ENCODE data around the gene RGSL1.
A peak's percentile ranks its signal among the peaks of the same experiment; 100 is the strongest.

The RGSL1 gene

DNA sequence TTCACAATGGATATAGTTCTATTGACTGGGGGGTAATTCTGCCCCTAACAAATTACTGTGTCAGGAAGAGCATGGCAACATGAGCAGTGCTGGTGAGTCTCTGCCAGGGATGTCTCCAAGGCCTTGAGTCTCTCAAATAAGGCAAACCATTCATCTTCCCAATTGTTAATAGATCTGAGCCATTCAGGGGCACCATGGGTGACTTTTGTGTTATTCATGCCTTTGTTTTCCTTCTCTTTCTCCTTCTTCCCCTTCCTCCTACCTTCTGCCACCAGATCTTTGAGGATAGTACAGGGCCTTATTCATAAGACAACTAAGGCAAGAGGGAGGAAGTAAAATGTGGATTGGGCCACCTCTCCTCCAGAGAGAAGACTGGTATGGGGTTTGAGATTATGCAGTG is at the start of gene RGSL1:
Gene RGSL1, plus strand, starts transcription at position 60 of the 400 bp plus-strand sequence. Its CDS starts 20 bp downstream, at position 80.
- DNase-seq, result no peak

DNA sequence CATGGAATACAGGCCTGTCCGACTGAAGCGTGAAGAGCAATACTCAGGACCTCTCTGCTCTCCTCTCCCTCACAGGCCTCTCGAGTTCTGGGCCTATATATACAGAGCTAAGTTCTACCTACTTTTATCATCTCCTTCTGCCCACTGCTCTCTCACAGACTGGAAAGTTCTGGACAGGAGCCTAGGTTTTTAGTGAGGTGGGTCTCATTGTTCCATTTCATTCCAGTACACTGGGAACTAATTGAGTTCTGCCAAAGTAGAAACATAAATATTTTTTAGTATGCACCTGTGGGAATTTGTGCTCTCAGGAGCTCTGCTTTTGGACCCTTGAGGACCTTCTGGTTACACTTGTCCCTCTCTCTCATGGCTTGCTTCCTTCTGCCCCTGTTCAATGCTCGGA is 49.4 kb upstream of the RGSL1 start, which contains the start of gene TEDDM1:
Gene TEDDM1, minus strand, starts transcription at position 101 of the 400 bp plus-strand sequence. CDS start 182 bp downstream, outside the sequence.
- DNase-seq, result no peak

DNA sequence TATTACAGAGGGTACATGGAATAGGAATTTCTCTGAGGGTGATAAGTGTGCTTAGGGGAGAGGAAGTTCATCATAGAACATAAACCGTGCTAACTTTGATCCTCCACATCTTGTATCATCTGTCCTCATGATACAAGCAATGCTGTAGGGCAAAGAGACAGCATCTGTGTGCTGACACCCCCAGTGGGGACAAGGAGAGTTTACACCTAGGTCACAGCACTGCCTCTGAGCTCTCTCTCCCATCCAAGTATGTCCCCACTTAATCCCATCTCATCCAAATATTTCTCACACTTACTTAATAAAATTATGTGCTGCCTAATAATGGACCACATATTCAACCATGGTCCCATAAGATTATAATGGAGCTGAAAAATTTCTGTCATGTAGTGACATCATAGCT is 45.2 kb upstream of the RGSL1 start:
- DNase-seq, result no peak

DNA sequence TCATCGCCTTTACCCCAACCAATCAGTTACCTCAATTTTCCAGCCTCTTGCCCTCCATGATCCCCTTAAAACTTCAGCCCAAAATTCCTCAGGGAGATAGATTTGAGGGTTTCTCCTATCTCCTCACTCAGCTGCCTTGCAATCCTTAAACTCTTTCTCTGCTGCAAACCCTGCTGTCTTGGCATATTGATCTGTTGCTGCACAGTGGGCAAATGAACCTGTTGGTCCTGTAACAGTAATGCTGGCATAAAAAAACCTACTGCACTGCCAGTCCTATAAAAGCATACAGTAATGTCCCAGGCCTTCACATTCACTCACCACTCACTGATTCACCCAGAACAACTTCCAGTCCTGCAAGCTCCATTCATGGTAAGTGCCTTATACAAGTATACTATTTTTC is 44.4 kb upstream of the RGSL1 start:
- no peak for DNase-seq

DNA sequence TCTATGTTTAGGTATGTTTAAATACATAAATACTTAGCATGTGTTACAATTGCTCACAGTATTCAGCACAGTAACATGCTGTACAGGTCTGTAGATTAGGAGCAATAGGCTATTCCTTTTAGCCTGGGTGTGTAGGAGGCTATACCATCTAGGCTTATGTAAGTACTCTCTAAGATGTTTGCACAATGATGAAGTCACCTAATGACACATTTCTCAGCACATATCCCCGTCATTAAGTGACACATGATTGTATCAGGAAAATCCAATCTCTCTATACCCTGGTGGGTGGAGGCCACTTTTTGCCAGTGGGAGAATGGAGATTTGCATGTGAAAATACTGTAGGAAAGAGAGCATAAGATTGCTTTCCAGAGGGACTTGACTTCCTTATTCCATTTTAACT is 43.9 kb upstream of the RGSL1 start:
- no peak for DNase-seq

DNA sequence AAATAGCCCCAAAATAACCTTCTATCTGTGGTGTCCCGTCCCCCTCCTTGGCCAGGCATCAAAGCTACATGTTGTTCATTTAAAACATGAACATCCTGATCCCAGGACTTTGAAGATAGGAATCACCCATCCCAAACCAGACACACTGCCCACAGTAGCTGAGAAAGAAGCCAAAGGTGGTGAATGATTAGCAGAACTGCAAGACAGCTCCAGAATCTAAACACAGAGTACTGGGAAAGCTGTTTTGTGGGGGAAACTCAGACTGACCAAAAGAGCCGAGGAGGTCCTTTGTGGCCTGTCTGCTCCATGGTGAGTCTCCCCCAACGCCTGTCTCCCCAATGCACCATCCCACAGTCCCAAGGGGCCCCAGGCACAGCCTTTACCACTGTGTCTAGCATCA is 42.2 kb upstream of the RGSL1 start:
- no peak for DNase-seq

DNA sequence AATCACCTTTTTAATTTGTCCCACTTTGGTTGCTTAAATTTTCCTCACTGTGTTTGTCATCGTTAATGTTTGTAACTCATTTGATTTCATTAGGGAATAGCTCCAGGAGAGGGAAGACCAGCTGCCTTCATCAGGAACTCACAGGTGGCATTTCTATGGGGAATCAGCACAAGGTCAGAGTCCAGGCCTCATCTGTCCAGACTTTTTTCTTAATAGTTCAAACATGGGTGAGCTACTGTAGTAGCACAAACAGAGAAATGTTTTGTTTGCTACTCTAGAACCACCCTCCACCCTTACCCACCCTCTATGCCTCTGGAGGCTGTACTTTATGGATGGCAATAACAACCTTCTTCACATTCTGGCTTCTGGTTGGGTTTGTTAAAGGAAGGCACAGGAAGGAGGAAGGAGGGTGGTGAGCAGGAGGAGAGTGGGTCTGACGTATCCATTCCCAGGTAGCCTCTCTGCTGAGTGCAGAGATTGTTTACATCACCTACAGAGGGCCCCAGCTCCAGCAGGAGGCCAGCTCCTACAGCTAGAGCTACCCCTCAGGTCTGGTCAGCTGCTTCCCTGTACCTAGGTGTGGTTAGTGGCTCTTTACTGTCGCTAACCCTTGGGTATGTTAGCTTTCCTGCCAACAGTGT is 41.4 kb upstream of the RGSL1 start:
- DNase-seq, result no peak

DNA sequence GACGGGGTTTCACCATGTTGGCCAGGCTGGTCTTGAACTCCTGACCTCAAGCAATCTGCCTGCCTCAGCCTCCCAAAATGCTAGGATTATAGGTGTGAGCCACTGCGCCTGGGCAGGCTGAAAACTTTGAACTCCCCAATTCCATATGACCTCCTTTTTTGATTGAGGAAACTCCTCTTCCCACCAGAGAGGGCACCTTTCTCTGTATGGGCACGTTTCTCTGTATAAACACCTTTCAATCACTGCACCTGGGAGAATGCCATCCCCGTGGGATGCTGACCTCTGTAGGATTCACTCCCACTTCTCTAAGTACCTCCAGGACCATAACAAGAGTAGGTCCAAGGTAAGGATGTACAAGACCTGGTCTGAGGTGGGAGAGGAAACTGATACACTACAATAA is 39.8 kb upstream of the RGSL1 start:
- no peak for DNase-seq

DNA sequence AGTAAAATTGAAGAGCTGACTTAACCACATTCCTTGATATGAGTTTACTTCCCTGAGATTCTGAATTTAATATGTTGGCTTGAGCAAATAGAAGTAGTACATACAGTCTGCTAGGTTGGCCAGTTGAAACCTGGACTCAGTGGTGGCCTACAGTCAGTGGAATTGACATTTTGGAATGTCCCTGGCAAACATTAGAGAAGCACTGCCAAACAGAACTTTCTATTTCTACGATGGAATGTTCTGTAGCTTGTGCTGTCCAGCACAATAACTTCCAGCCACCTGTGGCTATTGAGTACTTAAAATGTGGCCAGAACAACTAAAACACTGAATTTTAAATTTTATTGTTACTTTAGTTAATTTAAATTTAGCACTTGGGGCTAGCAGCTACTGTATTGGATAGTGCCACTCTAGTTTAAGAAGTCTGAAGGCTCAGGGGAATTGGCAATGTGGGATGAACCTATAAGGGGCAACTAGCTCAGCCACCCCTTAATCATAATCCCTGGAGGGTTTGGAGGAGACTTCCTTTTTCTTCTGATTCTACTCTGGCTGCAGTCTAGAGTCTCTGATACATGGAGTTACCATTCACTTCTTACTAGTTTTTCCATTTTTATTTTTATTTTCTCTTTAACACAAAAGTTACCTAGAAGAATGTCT is 39.2 kb upstream of the RGSL1 start:
- DNase-seq, result no peak

DNA sequence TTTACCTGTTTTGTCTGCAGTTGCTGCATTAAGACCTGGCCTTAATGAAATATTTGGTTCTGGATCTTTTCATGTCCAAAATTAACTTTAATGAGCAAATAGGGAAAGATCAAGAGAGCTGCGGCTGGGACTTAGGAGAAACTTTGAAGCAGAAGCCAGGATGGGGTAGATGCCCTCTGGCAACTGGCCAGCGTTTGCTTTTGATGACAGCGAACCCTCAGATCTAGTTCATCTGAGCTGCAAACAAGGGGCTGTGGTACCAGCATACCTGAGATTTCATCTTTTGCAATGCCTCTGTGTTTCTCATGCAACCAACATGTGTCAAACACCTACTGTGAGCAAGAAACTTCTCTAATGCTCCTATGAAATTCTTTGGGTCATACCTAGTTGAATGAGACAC is 36.5 kb upstream of the RGSL1 start:
- no peak for DNase-seq

DNA sequence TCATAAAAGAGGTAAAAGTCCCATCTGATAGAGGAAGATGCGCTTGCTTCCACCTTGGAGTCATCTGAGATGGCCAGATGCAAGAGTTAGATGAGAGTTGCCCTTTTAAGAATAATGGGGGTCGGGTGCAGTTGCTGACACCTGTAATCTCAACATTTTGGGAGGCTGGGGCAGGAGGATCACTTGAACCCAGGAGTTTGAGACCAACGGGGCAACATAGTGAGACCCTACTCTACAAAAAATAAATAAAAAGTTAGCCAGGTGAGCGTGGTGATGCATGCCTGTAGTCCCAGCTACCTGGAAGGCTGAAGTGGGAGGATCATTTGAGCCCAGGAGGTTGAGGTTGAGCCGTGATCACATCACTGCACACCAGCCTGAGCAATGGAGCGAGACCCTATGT is 36.0 kb upstream of the RGSL1 start:
- DNase-seq, result no peak

DNA sequence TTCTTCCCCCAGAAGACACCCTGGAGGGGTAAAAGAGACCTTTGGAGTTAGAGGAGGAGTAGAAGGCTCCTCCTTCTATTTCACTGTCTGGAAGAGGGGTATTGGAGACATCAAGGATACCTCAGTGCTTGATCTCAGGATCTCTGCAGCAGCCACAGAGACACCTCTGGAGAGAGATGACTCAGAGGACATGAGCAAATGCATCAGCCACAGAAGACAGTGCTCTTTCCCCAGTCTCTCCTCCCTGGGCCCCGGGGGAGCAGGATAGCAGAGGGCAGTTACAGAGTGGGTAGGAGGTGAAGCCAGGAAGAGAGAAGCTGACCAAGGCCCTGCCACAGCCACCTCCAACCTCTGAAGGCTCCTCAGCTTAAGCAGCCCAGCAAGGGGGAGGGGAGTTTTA is 34.2 kb upstream of the RGSL1 start:
- DNase-seq, result no peak

DNA sequence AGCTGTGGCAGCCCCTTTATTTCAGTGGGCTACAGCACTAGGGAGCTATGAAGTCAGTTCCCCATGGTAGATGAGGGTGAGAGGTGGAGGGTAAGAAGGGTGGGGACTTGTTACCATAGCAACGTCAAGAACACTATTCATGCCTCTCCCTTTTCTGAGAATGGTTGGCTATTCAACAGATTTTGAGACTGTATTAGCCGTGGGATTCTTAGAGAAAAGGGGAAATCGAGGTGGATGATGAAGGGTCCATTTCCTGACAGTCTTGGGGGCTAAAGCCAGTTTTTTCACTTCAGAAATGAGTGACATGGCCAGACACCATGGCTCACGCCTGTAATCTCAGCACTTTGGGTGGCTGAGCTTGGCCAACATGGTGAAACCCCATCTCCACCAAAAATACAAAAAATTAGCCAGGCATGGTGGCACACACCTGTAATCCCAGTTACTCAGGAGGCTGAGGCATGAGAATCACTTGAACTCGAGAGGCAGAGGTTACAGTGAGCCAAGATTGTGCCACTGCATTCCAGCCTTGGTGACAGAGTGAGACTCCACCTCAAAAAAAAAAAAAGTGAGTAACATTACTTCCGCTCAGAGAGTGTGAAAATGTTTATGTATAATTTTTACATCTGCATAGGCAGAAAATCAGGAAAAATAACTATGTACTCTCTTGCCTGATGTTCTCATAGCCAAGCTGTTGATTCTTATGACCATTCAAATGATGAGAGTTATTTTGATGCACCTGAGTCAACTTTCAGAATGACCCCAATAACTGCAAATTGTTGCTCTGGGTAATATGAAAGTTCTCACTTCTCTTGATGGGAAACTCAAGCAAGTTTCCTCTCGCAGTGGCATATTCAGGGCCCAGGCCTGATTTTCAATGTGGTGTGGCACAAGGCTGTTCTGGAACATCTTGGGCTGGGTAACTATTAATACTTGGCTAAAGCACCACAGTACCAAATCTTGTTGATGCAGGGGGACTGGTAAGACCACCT is 23.2 kb upstream of the RGSL1 start:
- DNase-seq, result no peak

DNA sequence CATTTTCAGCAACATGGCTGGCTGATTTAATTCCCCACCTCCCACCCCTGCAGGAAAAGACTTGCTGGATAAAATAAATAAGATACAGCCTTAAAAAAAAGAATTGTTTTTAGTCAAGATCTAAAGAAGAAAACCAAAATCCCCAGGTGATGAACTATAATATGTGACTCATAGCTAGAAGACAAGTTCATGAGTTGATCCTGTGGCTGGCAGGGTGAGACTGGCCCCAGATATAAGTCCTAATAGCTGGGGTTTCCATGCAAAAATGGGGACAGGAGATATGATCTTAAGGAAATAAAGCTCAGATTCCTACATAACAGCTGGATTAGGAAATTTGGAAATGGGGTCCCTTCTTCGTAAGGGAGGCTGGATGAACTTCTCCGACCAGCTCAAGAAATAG is 21.9 kb upstream of the RGSL1 start:
- DNase-seq, result no peak

DNA sequence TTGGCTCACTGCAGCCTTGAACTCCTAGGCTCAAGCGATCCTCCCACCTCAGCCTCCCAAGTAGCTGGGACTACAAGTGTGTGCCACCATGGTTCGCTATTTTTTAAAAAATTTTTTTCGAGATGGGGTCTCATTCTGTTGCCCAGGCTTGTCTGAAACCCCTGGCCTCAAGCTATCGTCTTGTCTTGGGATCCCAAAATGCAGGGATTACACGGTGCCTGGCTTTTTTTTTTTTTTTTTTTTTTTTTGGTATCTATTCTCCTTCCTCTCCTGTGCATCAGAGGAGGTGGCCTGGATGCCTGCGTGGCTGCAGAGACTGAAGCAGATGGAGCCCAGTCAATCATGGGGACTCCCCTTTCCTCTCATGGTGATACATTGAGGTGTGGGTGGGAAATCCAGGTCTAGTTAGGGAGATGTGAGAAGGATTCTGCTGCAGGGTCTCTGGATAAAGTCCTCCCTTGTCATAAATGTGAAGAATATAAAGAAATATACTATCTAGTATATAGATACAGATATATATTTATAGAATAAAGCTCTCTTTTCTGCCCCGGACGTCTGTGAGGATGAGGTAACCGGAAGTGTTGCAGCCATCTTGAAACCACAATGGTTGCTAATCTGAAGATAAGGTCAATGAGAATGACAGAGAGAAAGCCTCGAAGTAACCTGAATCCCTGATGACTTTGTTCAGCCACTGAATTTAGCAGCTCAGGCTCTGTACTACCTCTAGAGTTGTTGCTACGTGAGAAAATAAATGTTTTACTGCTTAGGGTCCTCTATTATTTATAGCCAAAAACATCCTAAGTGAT is 19.5 kb upstream of the RGSL1 start:
- DNase-seq, result peak in 1 of 2 experiments; percentile 5

DNA sequence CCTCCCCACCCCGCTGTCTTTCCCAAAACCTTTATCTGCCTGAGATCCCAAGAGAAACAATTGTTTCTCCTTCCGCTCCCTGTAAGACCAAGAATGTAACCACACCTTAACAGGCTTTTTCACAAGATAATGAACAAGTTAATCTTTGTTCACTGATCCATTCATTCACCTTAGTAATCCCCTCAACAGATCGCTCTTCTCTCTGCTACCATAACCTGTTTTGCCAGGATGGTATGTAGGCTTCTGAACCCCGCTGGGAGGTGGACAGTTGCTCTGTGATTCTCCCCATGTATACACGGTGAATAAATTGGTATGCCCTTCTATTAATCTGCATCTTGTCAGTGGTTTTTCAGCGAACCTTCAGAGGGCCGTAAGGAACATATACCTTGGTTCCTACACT is 18.7 kb upstream of the RGSL1 start:
- no peak for DNase-seq

DNA sequence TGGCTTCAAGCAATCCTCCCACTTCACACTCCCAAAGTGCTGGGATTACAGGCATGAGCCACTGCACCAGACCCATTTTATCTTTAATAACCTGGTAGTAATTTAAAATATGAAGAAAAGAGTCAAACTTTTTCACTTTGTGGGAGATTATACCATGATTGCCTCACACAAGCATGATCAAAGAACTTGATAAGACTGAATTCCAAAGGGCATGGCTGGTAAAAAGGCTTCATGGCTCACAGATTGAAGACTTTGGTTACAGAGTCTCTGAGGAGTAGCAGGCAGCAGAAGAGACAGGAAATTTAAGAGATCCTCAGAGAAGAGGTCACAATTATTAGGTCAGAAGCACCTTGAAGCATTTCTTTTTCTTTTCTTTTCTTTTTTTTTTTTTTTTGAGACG is 16.4 kb upstream of the RGSL1 start:
- DNase-seq, result no peak

DNA sequence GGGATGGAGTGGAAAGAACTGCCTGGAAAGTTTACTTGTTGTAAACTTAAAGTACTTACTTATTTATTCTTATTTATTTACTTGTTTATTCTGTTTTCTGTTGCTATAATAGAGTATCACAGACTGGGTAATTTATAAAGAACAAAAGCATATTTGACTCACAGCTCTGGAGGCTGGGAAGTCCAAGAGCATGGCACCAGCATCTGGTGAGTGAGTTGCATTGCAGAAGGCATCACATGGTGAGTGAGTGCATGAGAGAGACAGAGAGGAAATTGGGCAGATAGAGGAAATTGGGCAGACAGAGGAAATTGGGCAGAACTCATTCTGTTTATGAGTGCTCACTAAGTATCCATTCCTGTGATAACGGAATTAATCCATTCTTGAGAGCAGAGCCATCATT is 11.6 kb upstream of the RGSL1 start:
- no peak for DNase-seq

DNA sequence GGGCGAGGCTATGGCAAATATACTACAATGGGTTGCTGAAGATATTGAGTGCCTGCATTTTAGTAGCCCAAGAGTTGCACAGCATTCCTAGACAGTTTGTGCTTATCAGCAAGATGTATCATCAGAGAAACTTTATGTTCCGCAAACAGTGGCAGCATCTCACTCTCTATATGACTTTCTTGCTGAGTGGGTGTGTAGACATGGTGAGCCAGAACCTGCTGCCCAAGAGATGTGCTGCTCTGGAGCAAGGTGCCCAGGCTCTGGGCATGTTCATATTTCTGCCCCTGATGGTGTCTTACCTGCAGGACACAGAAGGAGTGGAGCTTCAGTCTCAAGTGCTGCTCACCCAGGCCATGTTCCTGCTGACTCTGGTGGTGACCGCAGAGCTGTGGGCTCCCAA is 8.2 kb upstream of the RGSL1 start:
- DNase-seq, result no peak

DNA sequence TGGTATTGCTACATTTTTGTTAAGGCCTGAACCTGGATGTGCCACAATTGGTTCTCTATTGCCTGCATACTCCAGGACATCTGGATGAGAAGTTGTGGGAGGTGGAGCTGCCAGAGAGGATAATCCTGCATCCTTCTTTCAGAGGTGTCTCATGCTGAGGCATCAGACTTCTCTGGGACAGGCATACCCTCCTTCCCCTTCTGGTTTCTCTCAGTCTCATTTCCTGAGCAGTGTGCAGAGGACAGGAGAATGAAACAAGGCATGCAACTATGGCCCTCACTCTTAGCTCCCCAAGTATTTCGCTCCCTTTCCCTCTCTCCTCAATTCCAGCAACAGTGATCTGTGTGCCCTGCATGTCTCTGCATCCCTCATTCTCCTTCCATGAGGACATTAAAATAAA is 7.6 kb upstream of the RGSL1 start:
- no peak for DNase-seq

DNA sequence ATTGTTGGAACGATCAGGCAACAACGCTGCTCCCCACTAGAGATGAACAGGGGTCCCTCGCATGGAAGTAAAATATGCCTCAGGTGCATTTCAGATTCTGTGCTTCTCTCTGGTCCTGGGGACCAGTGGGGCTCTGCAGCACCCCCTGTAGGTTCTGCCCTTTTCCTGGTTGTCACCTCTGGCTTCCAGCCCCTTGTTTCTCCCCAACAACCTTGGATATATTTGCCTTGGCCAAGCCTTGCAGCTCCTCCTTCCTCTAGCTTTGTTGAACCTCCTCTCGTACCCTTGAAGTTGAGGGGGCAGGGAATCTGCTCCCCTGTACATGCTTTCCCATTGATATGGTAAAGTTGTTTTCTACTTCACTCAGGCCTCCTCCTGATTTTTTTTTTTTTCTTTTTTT is 5.4 kb upstream of the RGSL1 start:
- no peak for DNase-seq

DNA sequence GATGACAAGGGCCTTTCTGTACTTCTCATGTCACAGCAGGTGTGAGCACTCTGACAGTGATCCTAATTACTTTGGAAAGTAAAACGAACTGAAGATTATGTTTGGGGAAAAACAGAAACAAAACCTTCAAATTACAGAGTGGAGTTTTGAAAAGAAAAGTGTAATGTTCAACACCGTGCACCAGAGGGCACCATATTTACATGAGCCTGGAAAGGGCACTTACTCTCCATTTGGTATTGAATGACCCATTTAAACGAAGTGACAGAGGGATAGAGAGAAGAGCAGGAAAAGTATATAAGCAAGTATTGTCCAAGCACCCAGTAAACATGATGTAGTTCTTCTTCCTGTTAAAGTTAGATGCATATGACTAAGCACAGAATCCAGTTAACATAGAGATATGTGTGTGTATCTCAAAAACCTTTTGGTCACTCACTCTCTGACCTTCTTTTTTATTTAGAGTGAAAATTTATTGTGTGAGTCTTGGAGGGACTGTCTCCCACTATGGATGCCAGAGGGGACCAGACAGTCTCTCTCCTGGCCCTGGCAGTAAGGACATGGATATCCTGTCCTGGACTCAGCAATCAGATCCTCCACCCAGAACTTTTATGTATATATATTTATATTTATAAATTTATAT is 3.8 kb upstream of the RGSL1 start:
- DNase-seq, result no peak
